ENCODE results near the gene PAXIP1. TPM values are rescaled to one million over a fixed set of nuclear protein-coding genes. Genes with fewer than 3 reads are reported as not detected.

PAXIP1 gene
- total and polyA plus RNA-seq, 11 donors: 3.5 to 7.8 (median 5.3) TPM

GRCh38 chr7:154909241-154910105 lies 93.5 kb downstream of the PAXIP1 start:
- Histone ChIP-seq H3K9me3 (peaks cover 0 to 9% (median 0%) of the 10 kb centered on the region in 12 donors), H3K27ac (no peak overlapping the region), H3K36me3 (no peaks in the 10 kb centered on the region), H3K27me3 (peaks cover 0 to 30% (median 6%) of the 10 kb centered on the region in 9 donors), H3K4me1 (peaks cover 0 to 11% (median 6%) of the 10 kb centered on the region in 12 donors), H3K4me3 (no peak overlapping the region)
- TF ChIP-seq POLR2A (IDR thresholded peaks at IDR 0.05) (no peak), CTCF (IDR thresholded peaks at IDR 0.05) (no peak)
- WGBS, 4 donors: 73 to 83% (median 81%) methylated on average over 26 of the region's 26 CpGs
- ATAC-seq (no peak), DNase-seq (no peak)
- intact Hi-C loops (cut with DNase I): loop anchor here in 2 of 10 donors (5.0 to 10.0 kb wide), 2 partner anchors 438 to 855 kb away; no protein-coding TSS in a partner anchor

GRCh38 chr7:154907651-154908620 lies 95.0 kb downstream of the PAXIP1 start:
- ATAC-seq: no peak
- peaks cover 0 to 9% (median 0%) of the 10 kb centered on the region in 12 donors for H3K9me3 ChIP-seq
- TF ChIP-seq CTCF (IDR thresholded peaks at IDR 0.05) (no peak), POLR2A (IDR thresholded peaks at IDR 0.05) (no peak)
- no peaks in the 10 kb centered on the region for H3K36me3 ChIP-seq
- no peak overlapping the region for H3K27ac ChIP-seq
- no peak for DNase-seq
- intact Hi-C loops (cut with DNase I): no loop called here
- H3K4me1 ChIP-seq: no peaks in the 10 kb centered on the region
- H3K27me3 ChIP-seq: peaks cover 0 to 19% (median 0%) of the 10 kb centered on the region in 9 donors
- H3K4me3 ChIP-seq: no peak overlapping the region
- whole genome bisulfite sequencing, 4 donors: 74 to 82% (median 76%) methylated on average over 17 to 21 of the region's 21 CpGs

GRCh38 chr7:154906736-154907355 lies 96.1 kb downstream of the PAXIP1 start:
- Histone ChIP-seq H3K4me1 (no peaks in the 10 kb centered on the region), H3K27me3 (peaks cover 0 to 19% (median 0%) of the 10 kb centered on the region in 9 donors), H3K27ac (no peak overlapping the region), H3K36me3 (no peaks in the 10 kb centered on the region), H3K4me3 (no peak overlapping the region), H3K9me3 (peaks cover 0 to 9% (median 0%) of the 10 kb centered on the region in 12 donors)
- WGBS, 4 donors: 91 to 96% (median 95%) methylated on average over 21 to 41 of the region's 41 CpGs
- DNase-seq (no peak), ATAC-seq (no peak)
- no peak for TF ChIP-seq POLR2A (IDR thresholded peaks at IDR 0.05)
- no peak for TF ChIP-seq CTCF (IDR thresholded peaks at IDR 0.05)
- intact Hi-C loops (cut with DNase I): no loop called here

Data from heart left ventricle (tissue), 16 donors.